Lower lobe of right lung (tissue), 2 donors: ENCODE measurements around the gene TMEM41B. TPM values are rescaled to one million over a fixed set of nuclear protein-coding genes. Genes with fewer than 3 reads are reported as not detected.
"Not testable (repeated sequence)": the region's sequence is repeated elsewhere in the genome, so short reads cannot be mapped to it uniquely, and the experiment has no call there.

Experiments used
- ATAC-seq, 2 donors: fragments of 200-7000 bp; cut with Tn5 transposase; one replicate each; pipeline ENCODE4 v1.9.1; 2020 to 2022; ENCODE audit warnings: mild to moderate bottlenecking in 2 of 2, moderate library complexity in 2 of 2
- DNase-seq: peaks from one replicate; pipeline ENCODE4 v3.0.0-alpha.2; 2020
- H3K27ac ChIP-seq: fragments of 200-600 bp; one replicate; pipeline ENCODE4 v1.8.0; 2022
- H3K27me3 ChIP-seq: fragments of 200-600 bp; one replicate; pipeline ENCODE4 v1.8.0; 2022; ENCODE audit warnings: low read depth
- H3K36me3 ChIP-seq: fragments of 200-600 bp; one replicate; pipeline ENCODE4 v1.8.0; 2022; ENCODE audit warnings: mild to moderate bottlenecking
- H3K4me1 ChIP-seq: fragments of 200-600 bp; one replicate; pipeline ENCODE4 v1.8.0; 2022
- H3K4me3 ChIP-seq: fragments of 200-600 bp; one replicate; pipeline ENCODE4 v1.8.0; 2022; ENCODE audit warnings: mild to moderate bottlenecking
- H3K9me3 ChIP-seq: fragments of 200-600 bp; one replicate; pipeline ENCODE4 v1.8.0; 2022
- CTCF ChIP-seq: fragments of 200-600 bp; IDR thresholded peaks from one replicate; pipeline ENCODE4 v1.8.0; 2022; ENCODE audit warnings: antibody characterized with exemption, mild to moderate bottlenecking
- intact Hi-C: fragments of 100-400 bp; cut with DNase I; formaldehyde crosslinking; loops from one replicate; pipeline ENCODE4 v1.11.0; 2022
- long read RNA-seq: library from polyadenylated mRNA; unstranded; transcript quantifications from one replicate; pipeline ENCODE4 v2.0.0, GENCODE V29; 2021
- total RNA-seq: library from RNA; stranded (reverse); fragmentation: NEBNext Ultra II Directional; extraction: Animal tissue kit (Norgen Biotek cat#: 25700); gene quantifications from one replicate; pipeline ENCODE4 v1.2.1, GENCODE V29; 2021
- donor health status: DM: no; HTN: yes; CAD: no; lungs with severe emphysema.

The TMEM41B gene
- total RNA-seq: 58.1 TPM
- long read RNA-seq, transcript TMEM41B-204 (7 exons, 3,968 nt): major isoform, 35 of 53 reads
- long read RNA-seq, transcript TMEM41B-201 (8 exons, 1,443 nt): minor isoform, 5 of 53 reads
- long read RNA-seq, partial matches to known transcripts: 1 of 53 reads
- long read RNA-seq, other reads (novel, unspliced or antisense): 10 of 53 reads

- Histone ChIP-seq H3K4me3 (peak within 1 kb of the TSS; percentile 92), H3K4me1 (peaks cover 34% of the 10 kb centered on the region), H3K27ac (peak within 1 kb of the TSS; percentile 87), H3K36me3 (no peaks in the 10 kb centered on the region), H3K27me3 (no peaks in the 10 kb centered on the region), H3K9me3 (no peaks in the 10 kb centered on the region)
- intact Hi-C loops: no loop called here
- ATAC-seq (peak; percentile 99), DNase-seq (peak; percentile 99)
- TF ChIP-seq CTCF: peak; percentile 6
These were observed at the start of gene TMEM41B for GRCh38 chr11:9314291-9315077. TSS of gene TMEM41B (minus strand) at chr11:9314593. CDS start at chr11:9314441, 152 bp downstream.

- DNase-seq (no peak), ATAC-seq (no peak)
- Histone ChIP-seq H3K27ac (peak overlapping the region; percentile 99), H3K4me3 (no peak overlapping the region), H3K4me1 (peaks cover 17% of the 10 kb centered on the region), H3K9me3 (no peaks in the 10 kb centered on the region), H3K27me3 (no peaks in the 10 kb centered on the region), H3K36me3 (no peaks in the 10 kb centered on the region)
- no peak for TF ChIP-seq CTCF
- intact Hi-C loops: no loop called here
These were observed 48.0 kb upstream of the TMEM41B start for GRCh38 chr11:9362393-9362863.

- H3K36me3 ChIP-seq, ATAC-seq, H3K9me3 ChIP-seq, H3K27ac ChIP-seq, DNase-seq, H3K4me3 ChIP-seq, intact Hi-C loops, H3K27me3 ChIP-seq: not testable (repeated sequence)
- peaks cover 17% of the 10 kb centered on the region for H3K4me1 ChIP-seq
These were observed 46.6 kb upstream of the TMEM41B start for GRCh38 chr11:9360862-9361622.

- no peak for TF ChIP-seq CTCF
- H3K36me3 ChIP-seq: no peaks in the 10 kb centered on the region
- no peak overlapping the region for H3K4me3 ChIP-seq
These were observed 42.6 kb upstream of the TMEM41B start for GRCh38 chr11:9357041-9357440.

GRCh38 chr11:9351321-9351881 is 37.0 kb upstream of the TMEM41B start:
- Histone ChIP-seq H3K9me3 (no peaks in the 10 kb centered on the region), H3K36me3 (no peaks in the 10 kb centered on the region), H3K4me1 (no peaks in the 10 kb centered on the region), H3K27me3 (no peaks in the 10 kb centered on the region), H3K4me3 (no peak overlapping the region), H3K27ac (no peak overlapping the region)
- no peak for ATAC-seq
- intact Hi-C loops: no loop called here
- DNase-seq: no peak
- TF ChIP-seq CTCF: no peak

More at GRCh38 chr11:9357041-9357440, 42.6 kb upstream of the TMEM41B start:
- ATAC-seq (no peak), DNase-seq (no peak)
- Histone ChIP-seq H3K27me3 (no peaks in the 10 kb centered on the region), H3K9me3 (no peaks in the 10 kb centered on the region), H3K4me1 (no peaks in the 10 kb centered on the region), H3K27ac (no peak overlapping the region)
- intact Hi-C loops: no loop called here

- H3K27ac ChIP-seq, H3K27me3 ChIP-seq, H3K4me1 ChIP-seq, ATAC-seq, H3K36me3 ChIP-seq, H3K4me3 ChIP-seq, intact Hi-C loops, DNase-seq, H3K9me3 ChIP-seq: not testable (repeated sequence)
These were observed 33.4 kb upstream of the TMEM41B start for GRCh38 chr11:9347779-9348178.
